Endothelial cell of hepatic sinusoid (primary cell): ENCODE measurements around the gene NEMP1.
"Not testable (repeated sequence)": the region's sequence is repeated elsewhere in the genome, so short reads cannot be mapped to it uniquely, and the experiment has no call there.

ENCODE experiments used
- in situ Hi-C: cut with HindIII; loops from 2 replicates; pipeline ENCODE4 v1.10.0; 2017; ENCODE audit warnings: low sequenced_read_pairs

The NEMP1 gene

DNA sequence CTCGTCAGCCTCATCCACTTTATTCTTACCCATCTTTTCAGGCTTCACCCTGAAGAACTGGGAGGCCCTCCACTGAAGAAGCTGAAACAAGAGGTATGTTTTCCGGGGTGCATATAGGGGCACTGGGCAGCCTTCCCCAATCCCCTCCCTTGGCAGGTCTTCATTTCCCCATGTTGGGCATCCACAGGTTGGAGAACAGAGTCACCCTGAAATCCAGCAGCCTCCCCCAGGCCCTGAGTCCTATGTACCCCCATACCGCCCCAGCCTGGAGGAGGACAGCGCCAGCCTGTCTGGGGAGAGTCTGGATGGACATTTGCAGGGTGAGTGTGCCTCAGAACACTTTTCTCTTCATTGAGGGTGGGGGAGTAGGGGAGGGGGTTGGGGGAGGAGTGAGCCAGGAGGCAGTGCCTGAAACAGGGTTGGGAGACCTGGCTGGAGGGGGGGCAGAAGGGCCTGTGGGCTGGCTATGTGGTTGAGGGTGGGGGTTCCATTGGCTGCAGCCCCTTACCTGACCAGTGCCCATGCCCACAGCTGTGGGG lies 14.4 kb upstream of the NEMP1 start:
- in situ Hi-C loops, result no loop called here

DNA sequence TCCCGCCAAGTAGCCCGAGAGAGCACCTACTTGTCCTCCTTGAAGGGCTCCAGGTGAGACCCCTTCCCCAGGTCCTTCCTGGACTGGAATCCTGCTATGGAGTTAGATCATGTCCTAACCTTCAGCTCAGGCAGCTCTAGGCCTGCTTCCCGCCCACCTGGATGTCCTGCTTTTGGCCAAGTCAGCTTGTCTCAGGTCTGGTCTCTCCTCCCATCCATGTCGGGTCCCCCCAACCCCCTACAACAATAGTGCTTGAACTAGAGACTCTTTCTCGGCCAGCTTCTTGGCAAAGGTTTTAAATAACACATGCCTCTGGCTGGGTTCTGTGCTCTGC lies 13.9 kb upstream of the NEMP1 start:
- in situ Hi-C loops, result no loop called here

DNA sequence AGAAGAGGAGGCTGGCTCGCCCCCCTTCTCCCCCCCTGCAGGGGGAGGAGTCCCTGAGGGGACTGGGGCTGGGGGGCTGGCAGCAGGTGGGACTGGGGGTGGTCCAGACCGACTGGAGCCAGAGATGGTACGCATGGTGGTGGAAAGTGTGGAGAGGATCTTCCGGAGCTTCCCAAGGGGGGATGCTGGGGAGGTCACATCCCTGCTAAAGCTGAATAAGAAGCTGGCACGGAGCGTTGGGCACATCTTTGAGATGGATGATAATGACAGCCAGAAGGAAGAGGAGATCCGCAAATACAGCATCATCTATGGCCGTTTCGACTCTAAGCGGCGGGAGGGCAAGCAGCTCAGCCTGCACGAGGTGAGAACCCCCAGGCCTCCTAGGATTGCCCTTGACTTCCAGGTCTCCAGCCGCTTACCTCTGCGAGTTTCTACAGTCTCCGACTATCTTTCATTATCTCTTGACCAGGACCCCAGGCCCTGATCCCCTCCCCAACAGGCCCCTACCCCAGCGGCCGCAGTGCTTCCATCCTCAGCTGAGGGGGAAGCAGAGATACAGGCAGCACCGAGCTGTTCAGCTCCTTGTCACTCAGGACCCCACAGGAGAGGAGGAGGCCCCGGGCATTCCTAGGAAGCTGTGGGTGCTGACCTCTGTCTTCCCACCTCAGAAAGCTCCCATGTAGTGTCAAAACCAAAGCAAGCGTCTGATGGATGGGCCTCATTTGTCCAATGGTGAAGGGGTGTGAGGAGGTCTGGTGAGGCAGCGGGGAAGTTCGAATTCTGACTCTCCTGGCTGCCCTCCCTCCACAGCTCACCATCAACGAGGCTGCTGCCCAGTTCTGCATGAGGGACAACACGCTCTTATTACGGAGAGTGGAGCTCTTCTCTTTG lies 13.3 kb upstream of the NEMP1 start:
- in situ Hi-C loops, result no loop called here

DNA sequence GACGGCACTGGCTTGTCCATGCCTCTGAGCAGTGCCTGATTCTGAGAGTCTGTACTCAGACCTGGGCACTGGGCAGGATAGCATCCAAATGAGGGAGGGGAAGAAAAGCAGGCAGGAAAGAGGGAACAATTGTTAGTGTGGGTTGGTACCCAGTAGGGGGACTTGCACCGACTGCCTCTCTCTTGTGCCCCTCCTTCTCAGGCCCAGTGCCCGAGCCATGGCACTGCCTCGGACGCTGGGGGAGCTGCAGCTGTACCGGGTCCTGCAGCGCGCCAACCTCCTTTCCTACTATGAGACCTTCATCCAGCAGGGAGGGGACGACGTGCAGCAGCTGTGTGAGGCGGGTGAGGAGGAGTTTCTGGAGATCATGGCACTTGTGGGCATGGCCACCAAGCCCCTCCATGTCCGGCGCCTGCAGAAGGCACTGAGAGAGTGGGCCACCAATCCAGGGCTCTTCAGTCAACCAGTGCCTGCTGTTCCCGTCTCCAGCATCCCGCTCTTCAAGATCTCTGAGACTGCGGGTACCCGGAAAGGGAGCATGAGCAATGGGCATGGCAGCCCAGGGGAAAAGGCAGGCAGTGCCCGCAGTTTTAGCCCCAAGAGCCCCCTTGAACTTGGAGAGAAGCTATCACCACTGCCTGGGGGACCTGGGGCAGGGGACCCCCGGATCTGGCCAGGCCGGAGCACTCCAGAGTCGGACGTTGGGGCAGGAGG lies 12.5 kb upstream of the NEMP1 start:
- in situ Hi-C loops, result no loop called here

DNA sequence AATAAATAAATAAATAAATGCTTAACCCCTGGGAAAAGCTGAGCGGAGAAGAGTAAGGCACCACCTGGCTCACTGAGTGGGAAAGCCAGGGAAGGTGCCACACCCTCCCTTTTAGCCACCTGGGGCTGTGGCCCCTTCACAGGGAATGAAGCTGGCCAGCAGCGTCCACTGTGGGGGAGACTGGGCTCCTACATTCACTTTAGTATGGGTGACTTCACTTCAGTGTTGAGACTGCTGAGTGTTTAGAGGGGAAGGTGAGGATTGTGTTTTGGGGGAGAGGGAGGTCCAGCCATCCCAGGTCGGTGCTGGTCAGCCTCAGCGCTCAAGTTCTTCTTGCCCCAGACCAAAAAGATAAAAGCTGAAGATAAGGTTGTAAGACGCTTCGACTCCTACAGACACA lies 11.9 kb upstream of the NEMP1 start:
- in situ Hi-C loops, result no loop called here

DNA sequence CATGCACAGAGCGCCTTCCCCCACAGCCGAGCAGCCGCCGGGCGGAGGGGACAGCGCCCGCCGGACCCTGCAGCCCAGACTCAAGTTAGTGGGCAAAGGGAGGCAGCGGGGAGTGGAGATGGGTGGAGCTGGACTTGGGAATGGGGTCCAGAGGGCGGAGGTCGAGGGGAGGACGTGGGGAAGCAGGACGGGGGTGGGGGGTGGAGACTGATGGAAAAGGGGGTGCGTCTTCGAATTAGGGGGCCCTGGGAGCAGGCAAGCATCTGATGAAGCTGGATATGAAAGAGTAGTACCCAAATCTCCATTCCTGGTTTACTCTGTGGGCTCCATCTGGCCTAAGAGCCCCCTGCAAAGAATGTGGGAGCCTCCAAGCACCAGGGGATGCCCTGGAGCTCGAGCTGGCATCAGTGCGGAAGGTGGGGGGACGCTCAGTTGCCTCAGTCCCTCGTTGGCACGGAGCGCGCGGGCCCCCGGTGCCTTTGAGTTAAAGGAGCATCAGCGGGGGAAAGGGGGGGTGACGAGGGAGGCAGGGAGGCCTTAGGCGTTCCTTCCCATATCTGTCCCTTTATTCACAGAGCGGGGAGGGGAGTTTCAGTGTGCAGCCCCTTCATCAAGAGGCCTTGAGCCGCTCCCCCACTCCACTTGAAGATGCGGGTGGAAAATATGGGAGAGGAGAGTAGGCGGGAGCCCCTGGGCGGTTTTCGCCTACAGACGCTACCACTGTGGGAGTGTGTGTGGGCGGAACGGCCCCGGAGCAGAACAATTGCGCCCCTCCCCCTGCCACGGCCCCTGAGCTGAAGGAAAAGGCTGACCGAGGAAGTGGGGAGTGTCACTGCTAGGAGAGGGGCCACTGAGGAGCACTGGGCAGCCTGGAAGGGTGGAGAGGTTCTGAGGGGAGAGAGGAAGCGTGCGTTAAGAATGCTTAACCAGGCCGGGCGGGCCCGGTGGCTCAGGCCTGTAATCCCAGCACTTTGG lies 11.0 kb upstream of the NEMP1 start:
- in situ Hi-C loops, result no loop called here

GRCh38 chr12:57088354-57089270 lies 10.0 kb upstream of the NEMP1 start, which contains the start of gene NAB2:
TSS of gene NAB2 (plus strand) at chr12:57089114. CDS start at chr12:57089272, 158 bp downstream.
- in situ Hi-C loops, result no loop called here

- in situ Hi-C loops, result no loop called here
These were observed 9.2 kb upstream of the NEMP1 start for GRCh38 chr12:57087691-57088353.

GRCh38 chr12:57087010-57087690 lies 8.6 kb upstream of the NEMP1 start:
- in situ Hi-C loops, result no loop called here

GRCh38 chr12:57086493-57087009 lies 8.0 kb upstream of the NEMP1 start:
- in situ Hi-C loops, result no loop called here

DNA sequence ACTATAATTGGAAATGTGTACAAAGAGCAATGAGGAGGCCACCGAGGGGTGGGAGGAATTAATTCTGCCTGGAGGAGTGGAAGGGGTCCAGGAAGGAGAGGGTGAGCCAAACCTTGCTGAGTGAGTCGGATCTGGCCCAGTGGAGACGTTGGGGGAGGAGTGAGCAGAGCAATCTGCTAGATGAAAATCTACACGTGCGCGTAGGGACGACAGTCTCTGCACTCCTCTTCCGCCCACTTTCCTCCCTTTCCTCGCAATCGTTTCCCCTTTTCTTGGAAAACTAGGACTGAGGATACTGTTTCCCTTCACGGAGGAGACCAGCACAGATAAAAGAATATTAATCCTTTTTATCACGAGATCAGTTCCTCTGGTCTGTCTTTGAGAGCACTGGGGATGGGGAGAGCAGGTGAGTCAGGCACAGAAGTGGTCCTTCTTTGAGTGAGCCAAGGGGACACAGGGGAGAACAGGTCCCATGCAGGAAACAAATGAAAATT lies 7.5 kb upstream of the NEMP1 start:
- in situ Hi-C loops, result no loop called here

- in situ Hi-C loops, result no loop called here
These were observed 2.3 kb upstream of the NEMP1 start for GRCh38 chr12:57080855-57081254.

GRCh38 chr12:57079821-57080220 lies 1.2 kb upstream of the NEMP1 start:
- in situ Hi-C loops, result no loop called here

- in situ Hi-C loops, result not testable (repeated sequence)
These were observed 4.8 kb downstream of the NEMP1 start for GRCh38 chr12:57073566-57074450.

DNA sequence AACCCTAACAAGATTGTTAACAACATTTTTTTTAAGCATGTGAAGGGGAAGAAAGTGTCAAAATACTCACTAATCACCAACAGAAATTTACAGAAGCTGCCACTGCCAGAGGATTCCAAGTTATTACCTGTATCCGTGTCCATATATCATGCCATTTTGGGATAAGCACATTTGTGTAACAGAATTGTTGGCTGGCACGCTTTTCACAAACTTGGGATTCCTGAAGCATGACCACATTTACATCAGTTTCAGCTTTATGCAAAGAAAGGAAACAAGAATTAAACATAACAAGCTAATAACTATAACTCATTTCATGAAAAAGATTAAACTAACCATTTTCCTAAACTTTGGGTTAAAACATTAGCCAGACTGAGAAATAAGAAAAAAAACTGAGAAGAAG lies 5.9 kb downstream of the NEMP1 start:
- in situ Hi-C loops, result no loop called here

- in situ Hi-C loops, result loop anchor here (5.0 to 10.0 kb wide), 2 partner anchors 55 to 103 kb away; partner anchors contain the start of gene LRP1
These were observed 9.1 kb downstream of the NEMP1 start for GRCh38 chr12:57069523-57069922.

GRCh38 chr12:57066245-57066644 lies 12.3 kb downstream of the NEMP1 start:
- in situ Hi-C loops, result loop anchor here (5.0 to 10.0 kb wide), 2 partner anchors 59 to 106 kb away; partner anchors contain the start of gene LRP1
